Left kidney (tissue), 2 donors: ENCODE measurements around the gene ABCG4. TPM values are rescaled to one million over a fixed set of nuclear protein-coding genes. Genes with fewer than 3 reads are reported as not detected.
"Not testable (repeated sequence)": the region's sequence is repeated elsewhere in the genome, so short reads cannot be mapped to it uniquely, and the experiment has no call there.

Experiments used
- DNase-seq: peaks from one replicate; pipeline ENCODE4 v3.0.0-alpha.2; 2013
- polyA plus RNA-seq: library from polyadenylated mRNA; unstranded; fragments of 120-200 nt; gene quantifications from one replicate; pipeline ENCODE4 v1.2.1, GENCODE V29; 2013; ENCODE audit not compliant: insufficient read length

The ABCG4 gene
- polyA plus RNA-seq, 1 donor, result 1.0 TPM

- DNase-seq, result no peak
Measured at GRCh38 chr11:119181677-119182412, 33.0 kb downstream of the ABCG4 start.

- DNase-seq, result not testable (repeated sequence)
Measured at GRCh38 chr11:119184399-119184798, 35.5 kb downstream of the ABCG4 start.

GRCh38 chr11:119185981-119186634 lies 37.3 kb downstream of the ABCG4 start:
- no peak for DNase-seq

- no peak for DNase-seq
Measured at GRCh38 chr11:119187123-119187892, 38.5 kb downstream of the ABCG4 start.

GRCh38 chr11:119188067-119188466 lies 39.2 kb downstream of the ABCG4 start:
- DNase-seq, result no peak

- no peak for DNase-seq
Measured at GRCh38 chr11:119188887-119189286, 40.0 kb downstream of the ABCG4 start.

GRCh38 chr11:119189393-119189792 lies 40.5 kb downstream of the ABCG4 start:
- DNase-seq, result no peak

- DNase-seq, result no peak
Measured at GRCh38 chr11:119190531-119190930, 41.7 kb downstream of the ABCG4 start.

GRCh38 chr11:119191265-119191664 lies 42.4 kb downstream of the ABCG4 start:
- not testable (repeated sequence) for DNase-seq

GRCh38 chr11:119192111-119192510 lies 43.3 kb downstream of the ABCG4 start:
- DNase-seq, result no peak

- DNase-seq, result no peak
Measured at GRCh38 chr11:119193001-119193400, 44.1 kb downstream of the ABCG4 start.

- DNase-seq, result no peak
Measured at GRCh38 chr11:119193626-119194025, 44.8 kb downstream of the ABCG4 start.

GRCh38 chr11:119194811-119195440 lies 46.1 kb downstream of the ABCG4 start:
- no peak for DNase-seq

GRCh38 chr11:119195680-119196079 lies 46.8 kb downstream of the ABCG4 start:
- no peak for DNase-seq

- peak; percentile 89 for DNase-seq
Measured at GRCh38 chr11:119196833-119197483, 48.1 kb downstream of the ABCG4 start.

- DNase-seq, result no peak
Measured at GRCh38 chr11:119198925-119199324, 50.1 kb downstream of the ABCG4 start.

GRCh38 chr11:119201236-119201635 lies 52.4 kb downstream of the ABCG4 start:
- DNase-seq, result not testable (repeated sequence)

- no peak for DNase-seq
Measured at GRCh38 chr11:119202554-119202953, 53.7 kb downstream of the ABCG4 start.

- DNase-seq, result no peak
Measured at GRCh38 chr11:119204066-119204465, 55.2 kb downstream of the ABCG4 start.

GRCh38 chr11:119205080-119205479 lies 56.2 kb downstream of the ABCG4 start:
- DNase-seq, result no peak

- peak; percentile 93 for DNase-seq
Measured at GRCh38 chr11:119205574-119206510, 57.0 kb downstream of the ABCG4 start, which contains the start of gene CBL. Gene CBL (plus strand): TSS chr11:119206339. CDS start chr11:119206418, 79 bp downstream.
